AG09319 (cell line): Measurements from ENCODE around the gene ABCG1.

Source experiments
- DNase-seq: peaks from one replicate; pipeline ENCODE4 v3.0.0-alpha.2; 2010; ENCODE audit warnings: low read depth; ENCODE audit errors: extremely low read depth
- CTCF ChIP-seq: IDR thresholded peaks from 2 replicates; pipeline ENCODE4 v1.5.1; 2011; ENCODE audit warnings: low read depth, mild to moderate bottlenecking, inconsistent platforms, low read length, moderate library complexity

ABCG1 gene

GRCh38 chr21:42218836-42219605 is at the start of gene ABCG1:
Gene ABCG1 (plus strand): TSS chr21:42219140. CDS start chr21:42219263, 123 bp downstream.
- no peak for DNase-seq

GRCh38 chr21:42169758-42170157 is 49.2 kb upstream of the ABCG1 start:
- no peak for TF ChIP-seq CTCF
- no peak for DNase-seq

More at GRCh38 chr21:42218836-42219605, at the start of gene ABCG1:
- TF ChIP-seq CTCF: no peak

- no peak for TF ChIP-seq CTCF
- DNase-seq: no peak
Measured at GRCh38 chr21:42171091-42172053, 47.6 kb upstream of the ABCG1 start.

- TF ChIP-seq CTCF: no peak
- no peak for DNase-seq
Measured at GRCh38 chr21:42172596-42173483, 46.1 kb upstream of the ABCG1 start.

- no peak for TF ChIP-seq CTCF
- DNase-seq: no peak
Measured at GRCh38 chr21:42174173-42174572, 44.8 kb upstream of the ABCG1 start.

- DNase-seq: no peak
Measured at GRCh38 chr21:42175110-42175710, 43.7 kb upstream of the ABCG1 start.

More at GRCh38 chr21:42175110-42175710, 43.7 kb upstream of the ABCG1 start:
- no peak for TF ChIP-seq CTCF
